HG02981 (cell line): ENCODE results near the gene KDM1B.
"Not testable (repeated sequence)": the region's sequence is repeated elsewhere in the genome, so short reads cannot be mapped to it uniquely, and the experiment has no call there.

Experiments
- ATAC-seq: cut with Tn5 transposase; IDR thresholded peaks from one replicate; pipeline ENCODE4 v1.9.1; 2021; ENCODE audit warnings: mild to moderate bottlenecking, moderate library complexity; ENCODE audit not compliant: unreplicated experiment

Gene KDM1B

GRCh38 chr6:18227166-18227565 is 71.9 kb downstream of the KDM1B start:
- ATAC-seq, result not testable (repeated sequence)

GRCh38 chr6:18228590-18228989 is 73.4 kb downstream of the KDM1B start:
- ATAC-seq, result not testable (repeated sequence)

- ATAC-seq, result not testable (repeated sequence)
Observed at GRCh38 chr6:18231856-18232255, 76.6 kb downstream of the KDM1B start.

DNA sequence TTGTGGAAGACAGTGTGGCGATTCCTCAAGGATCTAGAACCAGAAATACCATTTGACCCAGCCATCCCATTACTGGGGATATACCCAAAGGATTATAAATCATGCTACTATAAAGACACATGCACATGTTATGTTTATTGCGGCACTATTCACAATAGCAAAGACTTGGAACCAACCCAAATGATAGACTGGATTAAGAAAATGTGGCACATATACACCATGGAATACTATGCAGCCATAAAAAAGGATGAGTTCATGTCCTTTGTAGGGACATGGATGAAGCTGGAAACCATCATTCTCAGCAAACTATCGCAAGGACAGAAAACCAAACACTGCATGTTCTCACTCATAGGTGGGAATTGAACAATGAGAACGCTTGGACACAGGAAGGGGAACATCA is 78.5 kb downstream of the KDM1B start:
- not testable (repeated sequence) for ATAC-seq

- ATAC-seq, result no peak
Observed at GRCh38 chr6:18234564-18234963, 79.3 kb downstream of the KDM1B start.

DNA sequence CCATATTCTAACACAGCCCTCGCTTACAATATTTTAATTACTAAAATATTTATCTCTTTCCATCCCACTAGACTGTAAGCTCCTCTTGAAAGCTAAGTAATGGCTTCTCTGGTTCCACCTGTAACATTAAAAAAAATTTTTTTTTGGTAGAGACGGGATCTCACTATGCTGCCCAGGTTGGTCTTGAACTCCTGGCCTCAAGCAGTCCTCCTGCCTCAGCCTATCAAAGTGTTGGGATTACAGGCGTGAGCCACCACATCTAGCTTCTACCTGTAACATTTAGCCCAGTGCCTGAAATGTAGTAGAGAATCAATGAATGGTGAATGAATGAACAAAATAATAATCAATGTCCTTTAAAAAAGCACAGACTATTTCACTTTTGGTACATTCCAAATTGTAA is 80.3 kb downstream of the KDM1B start:
- ATAC-seq, result no peak

DNA sequence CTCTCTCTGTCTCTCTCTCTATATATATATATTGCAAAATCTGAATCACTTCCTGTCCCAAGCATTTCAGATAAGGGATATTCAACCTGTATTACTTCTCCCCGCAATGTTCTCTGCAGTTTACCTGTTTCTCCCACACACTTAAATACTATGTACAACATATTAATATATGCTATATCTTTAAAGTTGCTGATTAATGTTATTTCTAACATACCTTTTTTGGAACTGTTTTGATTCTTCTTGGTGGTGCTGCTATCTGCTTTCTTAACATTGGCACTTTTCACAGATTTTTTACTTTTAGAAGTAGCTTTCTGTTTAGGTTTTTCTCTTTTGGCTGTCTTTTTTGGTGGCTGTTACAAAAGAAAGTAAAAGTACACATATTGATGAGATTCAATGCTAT is 81.9 kb downstream of the KDM1B start:
- no peak for ATAC-seq

GRCh38 chr6:18240230-18240629 is 85.0 kb downstream of the KDM1B start:
- ATAC-seq, result no peak

GRCh38 chr6:18241208-18242038 is 86.2 kb downstream of the KDM1B start:
- ATAC-seq, result no peak

GRCh38 chr6:18242062-18242851 is 87.0 kb downstream of the KDM1B start:
- ATAC-seq, result no peak

GRCh38 chr6:18243302-18243893 is 88.2 kb downstream of the KDM1B start:
- no peak for ATAC-seq

GRCh38 chr6:18244251-18244650 is 89.0 kb downstream of the KDM1B start:
- no peak for ATAC-seq

DNA sequence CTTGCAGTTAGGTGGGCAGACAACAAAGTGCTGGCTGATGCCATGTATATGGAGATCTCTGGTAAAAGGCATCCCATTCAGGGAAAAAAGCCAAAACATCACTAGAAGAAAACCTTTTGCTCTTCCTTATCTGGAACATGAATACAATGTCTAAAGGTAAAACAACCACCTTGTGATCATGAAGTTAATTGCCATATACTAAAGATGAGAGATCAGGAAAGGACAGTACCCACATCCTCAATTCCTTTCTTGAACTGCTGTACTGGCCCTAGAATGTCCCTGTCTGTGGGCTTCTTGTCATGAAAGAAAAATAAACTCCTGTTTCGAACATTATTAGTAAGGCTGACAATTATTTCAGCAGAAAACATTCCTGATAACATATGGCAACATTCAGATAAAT is 89.9 kb downstream of the KDM1B start:
- no peak for ATAC-seq

DNA sequence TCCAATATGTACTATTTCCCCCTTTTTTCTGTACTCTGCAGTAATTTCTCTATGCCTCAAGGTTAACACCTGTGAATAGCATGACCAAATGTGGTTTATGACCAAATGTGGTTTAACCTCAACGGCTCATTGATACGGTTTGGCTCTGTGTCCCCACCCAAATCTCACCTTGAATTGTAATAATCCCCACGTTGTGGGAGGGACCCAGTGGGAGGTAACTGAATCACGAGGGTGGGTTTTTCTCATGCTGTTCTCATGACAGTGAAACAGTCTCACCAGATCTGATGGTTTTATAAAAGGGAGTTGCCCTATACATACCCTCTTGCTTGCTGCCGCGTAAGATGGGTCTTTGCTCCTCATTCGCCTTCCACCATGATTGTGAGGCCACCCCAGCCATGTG is 90.4 kb downstream of the KDM1B start:
- ATAC-seq, result no peak

GRCh38 chr6:18246205-18246604 is 91.0 kb downstream of the KDM1B start:
- no peak for ATAC-seq

GRCh38 chr6:18247002-18247401 is 91.8 kb downstream of the KDM1B start:
- ATAC-seq, result no peak

DNA sequence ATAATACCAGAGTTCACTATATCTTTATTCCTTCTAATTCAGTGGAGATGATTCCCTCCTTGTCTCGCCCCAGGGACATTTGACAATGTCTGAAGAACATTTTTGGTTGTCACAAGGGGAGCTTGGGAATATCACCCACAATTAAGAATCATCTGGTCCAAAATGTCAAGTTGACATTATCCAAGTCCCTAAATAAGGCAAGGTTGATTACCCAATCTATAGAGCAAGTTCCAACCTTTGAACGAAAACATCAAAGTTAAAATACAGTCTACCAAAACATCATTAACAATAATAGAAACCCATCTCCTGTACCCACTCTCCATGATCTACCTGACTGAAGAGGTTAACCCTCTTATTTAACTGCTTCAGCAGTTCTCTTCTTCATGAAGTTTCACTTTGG is 93.5 kb downstream of the KDM1B start:
- no peak for ATAC-seq

DNA sequence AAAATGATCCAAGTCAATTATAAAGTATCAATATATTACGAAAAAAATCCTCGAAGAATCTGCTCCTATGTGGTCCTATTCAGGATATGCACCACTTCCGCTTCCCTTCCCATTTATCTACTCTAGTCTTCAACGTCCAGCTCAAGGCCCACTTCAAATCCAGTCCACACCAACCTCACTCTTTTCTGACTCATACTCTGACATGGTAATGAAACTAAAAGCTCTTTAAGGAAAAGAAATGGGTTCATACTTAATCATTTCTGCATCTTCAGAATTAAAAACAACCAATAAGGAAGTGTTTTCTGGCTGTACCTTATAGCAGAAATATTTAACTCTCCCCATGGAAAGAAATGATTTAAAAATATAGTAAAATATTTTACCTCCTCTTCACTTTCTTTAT is 94.0 kb downstream of the KDM1B start:
- ATAC-seq, result no peak

GRCh38 chr6:18253635-18254034 is 98.4 kb downstream of the KDM1B start:
- no peak for ATAC-seq

- no peak for ATAC-seq
Observed at GRCh38 chr6:18254793-18255192, 99.6 kb downstream of the KDM1B start.

DNA sequence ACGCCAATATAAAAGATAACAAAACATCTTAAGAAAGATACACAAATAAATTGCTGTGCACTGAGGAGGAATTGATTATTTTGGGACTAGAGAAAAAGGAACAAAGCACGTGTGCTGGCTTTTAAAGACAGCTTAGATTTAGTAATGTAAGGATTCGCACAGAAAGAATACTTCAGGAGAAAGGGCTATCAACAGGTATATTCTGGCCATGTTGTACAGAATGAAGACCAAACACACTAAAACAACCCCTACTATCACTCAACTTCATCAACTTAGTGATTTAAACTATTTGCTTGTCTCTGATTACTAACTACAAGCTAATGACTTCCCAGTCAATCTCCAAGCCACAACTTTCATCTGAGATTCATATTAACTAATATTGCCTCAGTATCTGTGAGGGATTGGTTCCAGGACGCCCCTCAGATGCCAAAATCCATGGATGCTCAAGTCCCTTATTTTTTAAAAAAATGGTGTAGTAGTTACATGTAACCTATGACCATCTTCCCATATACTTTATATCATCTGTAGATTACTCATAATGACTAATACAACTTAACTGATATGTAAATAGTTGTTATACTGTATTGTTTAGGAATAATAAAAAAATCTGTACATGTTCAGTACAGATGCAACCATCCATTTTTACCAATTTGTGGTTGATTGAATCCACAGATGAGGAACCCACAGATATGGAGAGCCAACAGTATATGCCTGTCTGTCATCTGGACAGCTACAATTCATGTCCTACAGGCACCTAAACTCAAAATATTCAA is 104.6 kb downstream of the KDM1B start:
- no peak for ATAC-seq
